Measurements from ENCODE around the gene ELP4.

DNA sequence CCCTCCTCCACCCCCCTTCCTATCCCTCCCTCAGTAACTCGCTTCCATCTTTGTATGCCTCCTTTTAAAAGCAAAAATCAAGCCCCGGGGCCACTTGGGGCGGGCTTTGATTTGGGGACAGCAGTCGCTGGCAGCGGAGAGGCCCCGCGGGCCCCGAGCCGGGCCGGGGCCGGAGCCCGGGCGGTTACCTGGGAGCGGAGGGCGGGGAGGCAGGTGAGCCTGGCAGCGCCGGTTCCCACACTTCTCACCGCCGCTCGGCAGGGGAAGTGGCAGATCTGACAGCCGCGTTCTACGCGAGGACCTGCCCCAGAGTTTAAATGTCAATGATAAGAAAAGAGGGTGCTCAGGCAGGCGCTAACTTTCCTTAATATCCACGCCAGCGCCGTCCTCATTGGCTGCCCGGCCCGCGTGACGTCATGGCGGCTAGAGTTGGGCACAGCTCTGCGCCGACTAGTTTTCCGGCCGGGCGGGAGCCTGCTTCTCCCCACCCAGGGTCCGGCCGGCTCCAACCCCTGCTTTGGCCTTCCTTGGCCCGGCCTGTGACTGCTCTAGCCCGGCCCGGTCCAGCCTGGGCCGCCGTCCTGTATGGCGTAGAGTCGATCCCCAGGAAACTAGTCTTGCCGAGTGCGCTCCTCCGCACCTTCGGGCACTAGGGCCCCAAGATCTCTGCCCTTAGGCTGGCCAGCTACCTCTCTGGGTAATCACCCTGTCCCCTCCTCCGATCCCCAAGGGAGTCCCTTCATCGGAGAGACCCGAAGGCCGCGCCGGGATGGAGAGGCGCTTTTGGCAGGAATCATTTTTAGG, 308.3 kb downstream of the ELP4 start:
- TF ChIP-seq GATA2 (IDR thresholded peaks at IDR 0.05; ENCODE audit: low read depth, low read length): no peak
- no peak for TF ChIP-seq GATA3 (IDR thresholded peaks at IDR 0.05; ENCODE audit: low read depth, low read length)

Measured in SH-SY5Y (cell line).